ENCODE measurements around the gene NT5C3A.
"Not testable (repeated sequence)": the region's sequence is repeated elsewhere in the genome, so short reads cannot be mapped to it uniquely, and the experiment has no call there.

DNA sequence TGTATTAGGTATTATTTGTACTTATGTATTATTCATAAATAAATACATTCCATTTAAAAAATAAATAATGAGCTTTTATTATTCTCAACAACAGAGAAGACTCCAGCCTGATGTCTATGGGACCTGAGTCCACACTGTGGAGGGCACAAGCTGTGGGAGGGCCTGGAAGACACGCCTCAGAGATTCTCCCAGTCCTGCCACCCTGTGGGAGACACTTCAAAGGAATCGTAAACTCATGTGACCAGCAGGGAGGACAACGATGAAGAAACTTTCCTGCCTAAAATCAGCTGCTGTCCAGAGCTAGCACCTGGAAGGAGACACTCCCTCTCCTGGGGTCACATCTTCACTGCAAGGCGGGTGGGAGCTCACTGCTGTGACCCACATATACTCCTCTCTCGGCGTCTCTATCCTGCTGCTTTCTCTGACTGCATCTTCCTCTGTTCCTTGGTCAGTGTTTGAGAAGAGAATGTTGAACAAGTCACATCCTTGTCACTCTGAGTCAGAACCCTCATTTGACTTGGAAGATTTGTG is 32.2 kb upstream of the NT5C3A start:
- TF ChIP-seq, protein P1, sequence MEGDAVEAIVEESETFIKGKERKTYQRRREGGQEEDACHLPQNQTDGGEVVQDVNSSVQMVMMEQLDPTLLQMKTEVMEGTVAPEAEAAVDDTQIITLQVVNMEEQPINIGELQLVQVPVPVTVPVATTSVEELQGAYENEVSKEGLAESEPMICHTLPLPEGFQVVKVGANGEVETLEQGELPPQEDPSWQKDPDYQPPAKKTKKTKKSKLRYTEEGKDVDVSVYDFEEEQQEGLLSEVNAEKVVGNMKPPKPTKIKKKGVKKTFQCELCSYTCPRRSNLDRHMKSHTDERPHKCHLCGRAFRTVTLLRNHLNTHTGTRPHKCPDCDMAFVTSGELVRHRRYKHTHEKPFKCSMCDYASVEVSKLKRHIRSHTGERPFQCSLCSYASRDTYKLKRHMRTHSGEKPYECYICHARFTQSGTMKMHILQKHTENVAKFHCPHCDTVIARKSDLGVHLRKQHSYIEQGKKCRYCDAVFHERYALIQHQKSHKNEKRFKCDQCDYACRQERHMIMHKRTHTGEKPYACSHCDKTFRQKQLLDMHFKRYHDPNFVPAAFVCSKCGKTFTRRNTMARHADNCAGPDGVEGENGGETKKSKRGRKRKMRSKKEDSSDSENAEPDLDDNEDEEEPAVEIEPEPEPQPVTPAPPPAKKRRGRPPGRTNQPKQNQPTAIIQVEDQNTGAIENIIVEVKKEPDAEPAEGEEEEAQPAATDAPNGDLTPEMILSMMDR (conservative IDR thresholded peaks at IDR 0.05; ENCODE audit: low read depth in 2 of 2) = not testable (repeated sequence)
- not testable (repeated sequence) for TF ChIP-seq EZH2phosphoT487 (IDR thresholded peaks at IDR 0.05; ENCODE audit: unreplicated experiment); POLR2AphosphoS5 (IDR thresholded peaks at IDR 0.05; ENCODE audit: low read depth)

All from GM23338 (cell line).